MG63 (cell line): ENCODE measurements around the gene HTR3C. TPM values are rescaled to one million over a fixed set of nuclear protein-coding genes. Genes with fewer than 3 reads are reported as not detected.

ENCODE experiments used
- total RNA-seq: library from RNA; depleted of rRNA; stranded (reverse); fragments of >200 nt; shearing (Covaris generic); gene quantifications from 2 replicates; pipeline ENCODE4 v1.2.3, GENCODE V29; 2014; ENCODE audit warnings: low replicate concordance; rRNA removed

The HTR3C gene
- total RNA-seq, 1 experiment from 2014 or later: not detected

Other genes starting within 250 kb of the HTR3C start
- 3.1 TPM in 1 of 2 replicates, not detected in the other for gene MAP6D1, start 227.5 kb upstream of the HTR3C start, total RNA-seq
- gene PARL, start 168.2 kb upstream of the HTR3C start, total RNA-seq: 55.7 and 75.9 TPM in 2 replicates
- 6.6 and 7.9 TPM in 2 replicates for gene ABCC5, start 35.2 kb upstream of the HTR3C start, total RNA-seq
- gene HTR3D, start 21.3 kb upstream of the HTR3C start, total RNA-seq: not detected in 2 replicates
- gene HTR3E, start 44.0 kb downstream of the HTR3C start, total RNA-seq: not detected in 2 replicates
- 41.7 and 50.5 TPM in 2 replicates for gene EIF2B5, start 82.3 kb downstream of the HTR3C start, total RNA-seq
- 20.8 and 42.6 TPM in 2 replicates for gene DVL3, start 102.3 kb downstream of the HTR3C start, total RNA-seq
- gene AP2M1, start 121.8 kb downstream of the HTR3C start, total RNA-seq: 688 and 946 TPM in 2 replicates
- 65.3 and 79.4 TPM in 2 replicates for gene ABCF3, start 133.2 kb downstream of the HTR3C start, total RNA-seq
- gene VWA5B2, start 176.5 kb downstream of the HTR3C start, total RNA-seq: not detected in 2 replicates
- 57.2 and 59.0 TPM in 2 replicates for gene ALG3, start 195.9 kb downstream of the HTR3C start, total RNA-seq
- 5.2 and 16.0 TPM in 2 replicates for gene EEF1AKMT4, start 196.6 kb downstream of the HTR3C start, total RNA-seq
- gene CAMK2N2, start 208.5 kb downstream of the HTR3C start, total RNA-seq: not detected in 2 replicates
- not detected in 2 replicates for gene ECE2, start 223.0 kb downstream of the HTR3C start, total RNA-seq
- 1,179 and 1,305 TPM in 2 replicates for gene PSMD2, start 246.2 kb downstream of the HTR3C start, total RNA-seq